HepG2 (cell line): ENCODE results near the gene BBLN.

Source experiments
- ATRX ChIP-seq: sonication (generic); formaldehyde crosslinking; IDR thresholded peaks from 2 replicates; pipeline ENCODE4 v1.4.0; 2020; ENCODE audit warnings: missing genetic modification reagents, borderline replicate concordance
- CTCF ChIP-seq: sonication (generic); formaldehyde crosslinking; IDR thresholded peaks from 2 replicates; pipeline ENCODE4 v1.5.0; 2020; ENCODE audit warnings: mild to moderate bottlenecking, missing genetic modification reagents, moderate library complexity
- HBP1 ChIP-seq: IDR thresholded peaks from 2 replicates; pipeline ENCODE4 v1.6.1; 2016; ENCODE audit warnings: low read depth, control low read depth
- ZBTB40 ChIP-seq, 2 experiments: fragments of 450-650 bp in 1 of 2; sonication (generic) in 1 of 2; formaldehyde crosslinking in 1 of 2; IDR thresholded peaks; 2 replicates each; pipeline versions ENCODE4 v1.6.1 to v1.8.0; 2016 to 2022; ENCODE audit warnings: antibody characterized with exemption in 1 of 2, mild to moderate bottlenecking in 1 of 2, missing genetic modification reagents in 1 of 2
- ZNF33A ChIP-seq: sonication (generic); formaldehyde crosslinking; IDR thresholded peaks from 2 replicates; pipeline ENCODE4 v1.5.1; 2020; ENCODE audit warnings: missing genetic modification reagents, mild to moderate bottlenecking, moderate library complexity, borderline replicate concordance
- ZNF629 ChIP-seq: sonication (generic); formaldehyde crosslinking; conservative IDR thresholded peaks from 2 replicates; pipeline ENCODE4 v1.5.0; 2020; ENCODE audit warnings: missing genetic modification reagents

- TF ChIP-seq ZNF33A (CRISPR knock-in tag) (no peak), ZNF629 (no peak), CTCF (no peak), ZBTB40 (IDR thresholded peaks at IDR 0.05) (no peak), ZBTB40 (CRISPR knock-in tag; IDR thresholded peaks at IDR 0.05) (no peak), ATRX (CRISPR knock-in tag) (no peak), HBP1 (CRISPR knock-in tag) (no peak)
Observed at GRCh38 chr9:128161215-128161902, 1.3 kb downstream of the BBLN start.
